ENCODE data around the gene RAB31.
A peak's percentile ranks its signal among the peaks of the same experiment; 100 is the strongest.

RAB31 gene

DNA sequence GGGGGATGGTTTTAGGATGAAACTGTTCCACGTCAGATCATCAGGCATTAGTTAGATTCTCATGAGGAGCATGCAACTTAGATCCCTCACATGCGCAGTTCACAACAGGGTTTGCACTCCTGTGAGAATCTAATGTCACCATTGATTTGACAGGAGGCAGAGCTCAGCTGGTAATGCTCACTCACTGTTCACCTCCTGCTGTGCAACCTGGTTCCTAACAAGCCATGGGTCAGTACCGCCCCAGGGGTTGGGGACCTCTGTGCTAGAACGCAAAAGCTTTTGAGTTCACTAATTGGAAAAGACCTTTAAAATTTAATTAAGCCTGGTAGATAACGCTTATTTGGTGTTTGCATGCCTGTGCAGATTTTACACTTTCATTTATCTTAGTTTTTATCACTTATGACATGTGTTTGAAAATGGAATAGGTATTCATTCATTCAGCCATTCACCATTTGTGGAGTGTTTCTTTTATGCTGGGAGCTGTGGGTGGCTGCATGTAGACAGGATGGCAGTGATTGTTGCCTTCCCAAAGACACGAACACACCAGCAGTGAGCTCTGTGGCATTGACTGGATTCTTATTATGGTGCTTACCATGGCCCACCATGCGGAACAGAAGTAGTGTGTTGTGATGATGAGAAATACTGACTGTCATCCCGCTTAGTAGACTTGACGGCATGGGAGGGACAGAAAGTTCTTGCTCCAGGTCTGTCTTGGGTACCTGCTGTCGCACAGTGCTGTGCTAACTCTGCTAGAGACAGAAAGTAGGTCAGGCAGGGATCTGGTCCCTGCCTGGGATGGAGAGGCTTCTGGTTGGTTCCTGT, 6.4 kb downstream of the RAB31 start:
- no peak for DNase-seq

DNA sequence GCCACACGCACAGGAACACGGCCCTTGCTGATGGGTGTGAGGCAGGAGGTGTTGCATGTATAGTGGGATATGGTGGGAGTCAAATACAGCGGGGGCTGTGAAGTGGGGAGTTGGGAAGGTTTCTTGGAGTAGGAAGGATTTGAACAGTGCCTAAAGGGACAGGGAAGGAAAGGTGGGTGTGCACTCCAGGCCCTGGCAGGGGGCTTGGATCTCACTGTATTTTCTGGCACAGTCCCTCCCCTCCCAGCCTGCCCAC, 6.9 kb downstream of the RAB31 start:
- DNase-seq, result no peak

DNA sequence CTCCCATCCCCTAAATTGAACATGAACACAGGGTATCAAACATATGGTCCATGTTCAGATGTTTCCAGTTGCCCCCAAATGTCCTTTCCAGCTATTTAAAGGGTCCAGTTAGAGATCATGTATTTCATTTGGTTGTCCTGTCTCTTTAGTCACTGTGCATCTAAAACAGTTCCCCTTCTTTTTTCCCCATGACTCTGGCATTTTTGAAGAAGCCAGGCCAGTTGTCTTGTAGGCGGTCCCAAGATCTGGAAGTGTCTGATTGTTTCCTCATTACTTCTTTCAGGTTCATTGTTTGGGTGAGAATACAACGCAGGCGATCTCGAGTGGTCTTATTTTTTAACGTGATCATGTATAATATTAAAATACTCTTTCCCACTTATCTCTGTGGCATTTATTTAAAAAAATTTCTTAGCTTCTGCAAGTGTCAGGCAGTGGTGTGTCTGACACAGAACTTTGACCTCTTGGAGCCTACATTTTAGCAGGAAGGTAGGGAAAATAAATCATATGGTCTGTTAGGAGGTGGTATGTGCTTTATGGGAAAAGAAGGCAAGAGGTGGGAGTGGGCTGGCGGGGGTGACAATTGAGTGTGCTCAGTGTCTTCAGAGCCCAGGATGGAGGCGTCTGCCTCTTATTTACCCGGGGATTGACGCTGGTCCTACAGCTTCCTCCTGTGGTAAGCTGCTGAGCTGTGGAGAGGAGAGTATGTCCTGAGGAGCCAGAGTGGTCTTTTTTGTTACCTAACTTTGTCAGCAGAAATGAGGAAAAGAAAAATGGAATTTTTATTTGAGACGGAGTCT, 8.1 kb downstream of the RAB31 start:
- no peak for DNase-seq

DNA sequence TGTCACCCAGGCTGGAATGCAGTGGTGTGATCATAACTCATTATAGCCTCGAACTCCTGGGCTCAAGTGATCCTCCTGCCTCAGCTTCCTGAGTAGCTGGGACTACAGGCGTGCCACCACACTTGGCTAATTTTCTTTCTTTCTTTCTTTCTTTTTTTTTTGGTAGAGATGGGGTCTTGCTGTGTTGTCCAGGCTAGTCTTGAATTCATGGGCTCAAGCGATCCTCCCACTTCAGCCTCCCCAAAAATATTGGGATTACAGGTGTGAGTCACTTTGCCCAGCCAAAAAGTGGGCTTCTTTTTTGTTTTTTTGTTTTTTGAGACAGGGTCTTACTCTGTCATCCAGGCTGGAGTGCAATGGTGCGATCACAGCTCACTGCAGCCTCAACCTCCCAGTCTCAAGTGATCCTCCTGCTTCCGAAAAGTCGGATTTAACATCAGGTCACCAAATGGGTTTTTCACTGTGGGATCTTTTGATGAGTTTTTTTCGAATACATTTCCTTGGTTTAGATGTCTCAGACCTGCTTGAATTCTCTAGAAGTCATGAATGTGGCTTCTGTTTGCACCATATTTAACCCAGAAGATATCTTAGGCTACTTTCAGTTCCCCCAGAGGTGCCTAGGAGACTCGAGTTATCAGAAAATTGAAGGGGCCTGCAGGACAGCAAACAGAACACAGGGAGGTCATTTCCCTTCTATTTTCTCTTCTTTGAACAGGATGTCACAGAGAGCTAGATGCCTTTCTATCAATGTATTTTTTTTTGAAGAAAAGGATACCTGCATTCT, 8.9 kb downstream of the RAB31 start:
- no peak for DNase-seq

DNA sequence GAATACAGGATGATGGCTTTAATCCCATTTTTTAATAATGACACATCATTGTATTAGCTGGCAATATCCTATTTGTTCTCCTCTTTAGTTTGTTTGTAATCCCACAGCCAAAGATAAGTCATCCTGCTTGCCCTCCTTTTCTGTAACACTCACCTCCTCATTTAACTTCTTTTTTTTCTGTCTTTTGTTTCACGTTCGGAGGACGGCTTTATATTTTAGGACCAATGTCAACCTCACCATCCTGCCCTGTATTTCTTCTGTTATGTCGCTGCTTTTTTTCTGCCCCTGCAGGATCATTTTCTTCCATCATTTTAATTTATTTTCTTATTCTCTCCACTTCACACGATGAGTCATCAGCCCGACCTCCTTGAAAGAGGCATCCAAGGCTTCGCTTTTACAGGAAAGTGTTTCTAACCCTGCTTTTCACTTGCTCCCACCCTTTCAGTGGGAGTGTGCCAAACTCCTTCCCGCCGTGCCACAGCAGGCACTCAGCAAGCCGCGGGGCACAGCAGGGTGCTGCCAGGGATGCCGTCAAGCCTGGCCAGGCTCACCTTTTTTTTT, 11.4 kb downstream of the RAB31 start:
- peak; percentile 85 for DNase-seq

DNA sequence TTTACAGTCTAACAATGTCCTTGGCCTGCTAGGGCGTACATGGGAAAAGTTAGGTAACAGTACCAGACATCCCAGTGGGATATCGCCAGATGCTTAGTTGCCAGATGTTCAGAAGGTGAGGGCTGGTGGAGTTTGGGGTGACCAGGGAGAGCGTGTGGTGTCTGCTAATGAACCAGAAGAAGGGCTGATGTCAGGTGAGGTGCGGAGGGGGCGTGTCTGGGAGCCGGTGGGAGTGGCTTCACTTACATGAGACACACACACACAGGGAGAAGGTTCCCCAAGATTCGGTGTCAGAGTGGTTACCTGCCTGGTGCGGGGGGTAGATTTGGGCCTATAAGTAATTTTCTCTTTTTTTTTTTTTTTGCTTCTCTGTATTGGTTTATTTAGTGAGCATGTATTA, 12.2 kb downstream of the RAB31 start:
- no peak for DNase-seq

DNA sequence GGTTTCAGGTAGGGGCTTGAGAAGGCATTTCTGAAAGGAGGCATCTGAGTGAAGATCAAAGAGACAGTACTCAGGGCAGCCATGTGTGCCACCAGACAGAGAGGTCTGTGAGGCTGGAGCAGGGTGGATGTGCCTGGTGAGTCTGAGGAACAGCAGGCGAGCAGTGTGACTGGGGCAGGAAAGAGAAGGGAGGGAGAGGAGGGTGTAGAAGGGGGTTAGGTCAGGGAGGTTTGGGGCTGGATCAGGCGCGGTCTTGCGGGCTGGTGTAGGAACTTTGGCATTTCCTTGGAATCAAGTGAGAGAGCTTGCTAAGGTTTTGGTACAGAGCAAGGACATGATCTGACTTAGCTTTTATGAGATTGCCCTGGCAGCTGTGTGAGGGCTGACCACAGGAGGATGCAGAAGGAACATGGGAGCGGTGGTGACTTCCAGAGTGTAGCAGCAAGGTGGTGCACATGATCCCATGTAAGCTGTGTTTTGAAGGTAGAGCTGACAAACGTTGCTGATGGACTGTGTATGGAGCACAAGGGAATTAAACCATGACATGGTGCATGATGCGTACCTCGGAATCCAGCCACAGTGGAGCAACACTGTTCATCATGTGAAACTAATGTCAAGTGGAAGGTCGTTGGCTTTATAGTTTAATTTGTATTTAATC, 13.9 kb downstream of the RAB31 start:
- DNase-seq, result no peak

DNA sequence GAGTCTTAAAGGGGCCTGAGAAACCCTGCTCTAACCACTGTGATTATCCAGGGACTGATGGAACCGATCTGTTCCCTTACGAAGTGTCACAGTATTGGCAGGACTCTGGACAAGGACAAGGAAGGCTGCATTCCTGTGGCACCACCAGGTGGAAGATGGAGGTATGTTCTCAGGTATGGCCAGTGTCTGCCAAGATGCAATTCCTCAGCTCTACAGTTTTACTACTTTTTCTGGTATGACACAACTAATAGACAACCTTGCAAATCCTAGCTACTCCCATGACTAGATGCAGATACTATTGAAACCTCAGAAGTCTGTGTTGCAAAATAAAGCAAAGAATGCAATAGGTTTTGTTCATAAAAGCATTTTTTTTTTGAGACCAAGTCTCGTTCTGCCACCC, 14.6 kb downstream of the RAB31 start:
- no peak for DNase-seq

DNA sequence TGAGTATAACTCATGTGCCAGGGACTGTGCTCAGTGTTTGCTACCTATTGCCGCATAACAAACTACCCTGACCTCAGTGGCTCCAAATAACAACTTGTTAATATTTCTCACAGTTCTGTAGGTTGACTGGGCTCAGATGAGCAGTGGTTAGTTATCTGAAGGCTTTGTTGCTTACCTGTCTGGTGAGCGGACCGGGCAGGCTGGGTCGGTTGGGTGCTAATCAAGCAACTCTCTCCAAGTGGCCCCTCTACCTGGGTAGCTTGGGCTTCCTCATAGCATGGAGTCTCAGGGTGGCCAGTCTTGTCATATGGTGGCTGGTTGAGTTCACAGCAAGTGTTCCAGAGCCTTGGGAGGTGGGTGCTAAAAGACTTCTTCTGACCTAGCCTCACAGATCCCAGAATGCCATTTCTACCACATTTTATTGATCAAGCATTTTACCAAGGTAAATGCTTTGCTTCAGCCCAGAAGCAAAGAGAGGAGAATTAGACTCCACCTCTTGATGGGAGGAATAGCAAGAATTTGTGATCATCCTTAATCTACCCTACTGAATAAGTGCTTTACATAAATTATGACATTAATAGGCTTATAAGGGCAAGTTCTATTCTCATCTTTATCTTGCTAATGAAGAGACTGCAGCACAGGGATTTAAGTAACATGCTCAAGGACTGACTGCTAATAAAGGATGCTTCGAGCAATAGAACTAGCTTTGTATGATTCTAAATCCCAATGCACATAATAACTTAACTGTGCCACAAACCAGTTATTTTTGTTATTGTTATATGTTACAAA, 16.9 kb downstream of the RAB31 start:
- no peak for DNase-seq

DNA sequence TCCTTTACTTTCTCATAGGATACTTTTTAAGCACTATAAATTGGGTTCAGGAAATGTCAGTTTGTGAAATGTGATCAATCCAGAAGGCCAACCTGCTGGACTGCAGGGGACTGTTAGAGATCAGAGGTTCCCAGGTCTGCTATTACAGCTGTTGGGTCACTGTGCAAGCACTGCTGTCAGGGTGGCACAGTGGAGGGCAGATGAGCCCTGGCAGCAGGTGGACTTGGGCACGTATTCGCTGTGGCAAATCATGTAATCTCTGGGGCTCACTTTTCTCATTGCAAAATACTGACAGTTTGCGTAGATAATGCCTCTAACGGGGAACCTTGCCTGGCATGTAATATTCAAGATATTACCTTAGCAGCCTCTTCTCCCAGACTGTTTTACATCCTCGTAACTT, 18.1 kb downstream of the RAB31 start:
- no peak for DNase-seq

DNA sequence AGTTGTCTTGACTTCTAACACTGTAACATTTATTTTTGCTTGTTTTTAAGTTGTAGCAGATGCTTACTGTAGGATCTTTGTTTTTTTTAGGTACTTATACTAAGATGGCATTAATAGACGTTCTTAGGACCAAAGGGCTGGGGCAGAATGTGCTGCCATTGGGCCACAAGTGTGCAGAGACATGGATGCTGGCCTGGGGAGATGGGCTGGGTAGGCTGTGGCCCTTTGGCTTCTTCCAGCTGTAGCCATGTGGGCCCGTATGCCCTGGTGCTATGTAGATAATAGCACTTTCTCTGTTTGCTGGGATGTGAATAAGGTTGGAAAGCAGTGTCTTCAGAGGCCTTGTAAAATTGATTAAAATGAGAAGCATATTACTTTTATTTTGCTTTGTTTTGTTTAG, 18.8 kb downstream of the RAB31 start:
- no peak for DNase-seq

DNA sequence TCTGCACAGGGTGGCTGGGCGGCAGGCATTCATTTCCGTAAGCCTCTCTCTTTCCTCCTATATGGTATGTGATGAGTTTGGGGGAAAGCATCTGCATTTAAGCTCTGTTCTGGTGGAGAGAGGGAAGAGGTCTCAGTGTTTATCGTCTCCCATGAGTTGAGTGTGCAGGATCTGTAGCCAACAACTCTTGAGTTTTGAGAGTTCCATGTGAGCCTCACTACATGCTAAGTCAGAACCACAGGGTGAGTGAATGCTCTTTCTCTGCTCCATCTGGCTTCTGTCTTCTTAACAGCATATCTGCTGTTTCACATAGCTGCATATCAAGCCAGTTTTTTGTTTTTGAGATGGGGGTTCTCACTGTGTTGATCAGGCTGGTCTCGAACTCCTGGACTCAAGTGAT, 22.7 kb downstream of the RAB31 start:
- DNase-seq, result no peak

DNA sequence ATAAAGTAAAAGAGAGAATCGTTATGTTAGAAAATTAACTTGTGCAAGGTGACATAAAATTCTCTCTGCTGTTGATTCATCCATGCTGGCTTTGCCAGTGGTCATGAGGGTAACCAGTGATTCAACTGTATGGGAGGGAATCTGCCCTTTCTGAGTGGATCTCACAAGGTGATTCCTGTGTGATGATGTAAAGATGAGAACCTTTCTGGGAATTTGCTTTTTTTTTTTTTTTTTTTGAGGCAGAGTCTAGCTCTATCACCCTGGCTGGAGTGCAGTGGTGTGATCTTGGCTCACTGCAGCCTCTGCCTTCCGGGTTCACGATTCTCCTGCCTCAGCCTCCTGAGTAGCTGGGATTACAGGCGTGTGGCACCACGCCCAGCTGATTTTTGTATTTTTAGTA, 23.3 kb downstream of the RAB31 start:
- DNase-seq, result peak; percentile 79

DNA sequence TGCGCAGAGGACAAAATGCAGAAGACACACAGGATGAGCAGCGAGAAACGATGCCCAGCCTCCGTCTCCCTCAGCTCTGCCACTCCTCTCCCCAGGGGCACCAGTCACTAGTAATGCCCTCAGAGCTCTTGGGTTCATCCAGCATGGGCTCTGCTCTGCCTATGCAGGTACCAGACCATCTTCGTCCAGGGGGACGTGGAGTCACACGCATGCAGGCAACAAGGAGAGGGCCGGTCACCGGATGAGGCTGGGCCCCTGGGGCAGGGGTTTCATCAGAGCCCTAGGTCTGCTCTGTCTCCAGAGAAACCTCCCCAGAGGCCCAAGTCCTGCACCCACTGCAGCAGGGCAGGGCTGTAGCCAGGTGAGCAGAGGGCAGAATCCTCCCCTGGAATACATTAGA, 23.9 kb downstream of the RAB31 start:
- DNase-seq, result no peak

DNA sequence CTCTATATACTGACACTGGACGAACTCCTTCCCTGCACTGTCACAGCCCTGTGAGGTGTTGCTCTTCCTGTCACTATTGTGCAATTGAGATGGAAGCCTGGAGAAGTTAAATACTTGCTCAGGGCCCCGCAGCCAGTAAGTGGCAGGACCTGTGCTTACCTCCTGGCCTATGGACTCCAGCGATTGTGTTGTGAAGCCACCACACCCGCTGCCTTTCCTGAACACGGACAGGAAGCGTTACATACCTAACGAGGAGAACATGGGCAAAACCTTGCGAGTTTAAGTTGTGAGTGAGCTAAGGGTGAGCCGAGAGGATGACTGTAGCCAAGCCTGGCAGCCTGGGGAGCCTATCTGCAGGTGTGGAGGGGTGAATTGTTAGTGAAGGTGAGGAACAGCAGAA, 26.1 kb downstream of the RAB31 start:
- no peak for DNase-seq

DNA sequence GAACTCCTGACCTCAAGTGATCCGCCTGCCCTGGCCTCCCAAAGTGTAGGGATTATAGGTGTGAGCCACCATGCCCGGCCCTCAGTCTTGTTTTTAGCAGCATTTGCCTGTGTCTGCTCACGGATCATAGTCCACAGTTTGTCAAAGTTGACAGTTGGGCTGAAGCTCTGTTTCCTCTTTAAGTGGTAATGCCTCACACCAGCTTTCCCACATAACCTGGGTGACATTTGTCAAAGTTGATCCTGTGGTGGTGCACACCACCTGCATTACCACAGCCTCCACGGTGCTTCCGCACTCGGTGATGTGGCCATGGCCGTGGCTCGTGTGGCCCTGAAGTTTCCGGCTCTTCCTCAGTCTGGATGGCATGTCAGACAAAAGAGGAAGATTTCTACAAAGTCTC, 27.1 kb downstream of the RAB31 start:
- no peak for DNase-seq

DNA sequence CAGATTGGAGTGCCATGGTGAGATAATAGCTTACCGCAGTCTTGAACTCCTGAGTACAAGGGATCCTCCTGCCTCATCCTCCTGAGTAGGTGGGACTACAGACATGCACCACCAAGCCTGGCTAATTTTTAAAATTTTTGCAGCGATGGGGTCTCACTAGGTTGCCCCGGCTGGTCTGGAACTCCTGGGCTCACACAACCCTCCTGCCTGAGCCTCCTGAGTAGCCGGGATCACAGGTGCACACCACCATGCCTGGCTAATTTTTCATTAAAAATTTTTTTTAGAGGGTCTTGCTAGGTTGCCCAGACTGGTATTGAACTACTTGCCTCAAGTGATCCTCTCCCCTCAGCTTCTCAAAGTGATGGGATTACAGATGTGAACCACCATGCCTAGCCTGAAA, 27.8 kb downstream of the RAB31 start:
- no peak for DNase-seq

DNA sequence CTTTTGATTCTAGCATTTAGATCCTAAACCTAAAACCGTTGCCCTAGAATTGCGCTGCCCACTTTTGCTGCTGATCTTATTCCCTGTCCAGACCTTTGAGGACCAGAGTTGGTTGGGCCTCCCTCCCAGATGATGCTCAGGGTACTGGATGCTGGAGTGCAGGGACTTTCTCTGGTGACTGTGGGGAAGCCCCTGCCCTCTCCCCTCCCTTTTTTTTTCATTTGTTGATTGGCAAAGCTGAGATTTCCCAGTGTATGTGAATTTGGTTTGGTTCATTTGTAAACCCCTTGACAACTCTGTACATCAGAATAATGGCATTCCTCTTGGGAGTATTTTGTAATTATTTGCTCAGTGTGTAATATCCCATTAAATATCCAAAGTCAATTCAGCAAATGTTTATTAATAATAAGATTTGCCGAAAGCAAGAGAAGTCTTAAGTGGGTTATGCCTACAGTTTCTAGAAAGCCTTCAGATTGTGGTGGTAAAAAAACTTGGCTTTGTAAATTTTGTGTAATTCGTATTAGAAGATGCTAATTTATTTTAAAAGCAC, 28.3 kb downstream of the RAB31 start:
- DNase-seq, result no peak

DNA sequence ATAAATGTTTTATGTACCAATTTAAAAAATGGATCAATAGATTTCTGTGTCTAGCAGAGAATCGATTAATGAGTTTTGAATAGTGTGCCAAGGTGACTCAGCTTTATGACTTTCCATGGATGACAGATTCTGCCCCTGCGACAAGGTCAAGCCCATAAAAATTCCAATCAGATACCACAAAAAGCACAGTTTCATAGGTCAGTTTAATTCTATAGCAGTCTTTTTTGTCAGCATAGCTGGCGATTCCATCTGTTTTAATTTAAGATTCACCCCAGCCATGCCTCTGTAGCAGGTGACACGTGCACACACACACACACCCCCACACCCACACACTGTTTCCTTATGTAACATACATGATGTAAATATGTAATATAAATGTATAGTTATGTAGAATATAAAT, 28.9 kb downstream of the RAB31 start:
- peak; percentile 54 for DNase-seq

DNA sequence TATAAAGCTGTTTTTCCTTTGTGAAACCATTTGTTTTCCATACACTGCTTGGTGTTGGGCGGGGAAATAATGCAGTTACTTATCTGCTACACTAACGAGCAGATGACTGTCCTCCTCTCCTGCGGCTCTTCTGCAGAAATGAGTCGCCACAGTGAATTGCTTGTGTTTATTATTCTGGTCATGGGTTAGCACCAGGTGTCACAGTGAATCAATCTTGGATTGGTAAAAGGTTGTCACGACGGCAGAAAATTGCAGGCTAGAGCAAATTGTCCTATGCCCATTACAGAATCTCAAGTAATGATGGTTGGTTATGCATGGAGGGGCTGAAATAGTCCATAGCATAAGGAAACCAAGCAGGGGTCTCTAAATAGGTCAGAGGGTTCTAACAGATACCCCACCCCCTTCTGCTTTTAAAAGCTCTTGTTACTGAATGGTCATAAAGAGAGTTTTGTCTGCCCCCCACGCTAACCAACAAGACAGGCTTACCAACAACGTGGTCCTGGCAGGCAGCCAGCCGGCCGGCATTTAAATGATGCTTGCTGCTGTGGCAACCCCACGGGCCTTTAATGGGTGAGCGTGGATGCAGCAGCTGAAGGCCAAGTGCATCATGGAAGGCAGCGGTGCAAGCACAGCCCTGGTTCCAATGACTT, 29.5 kb downstream of the RAB31 start:
- DNase-seq, result peak; percentile 62

DNA sequence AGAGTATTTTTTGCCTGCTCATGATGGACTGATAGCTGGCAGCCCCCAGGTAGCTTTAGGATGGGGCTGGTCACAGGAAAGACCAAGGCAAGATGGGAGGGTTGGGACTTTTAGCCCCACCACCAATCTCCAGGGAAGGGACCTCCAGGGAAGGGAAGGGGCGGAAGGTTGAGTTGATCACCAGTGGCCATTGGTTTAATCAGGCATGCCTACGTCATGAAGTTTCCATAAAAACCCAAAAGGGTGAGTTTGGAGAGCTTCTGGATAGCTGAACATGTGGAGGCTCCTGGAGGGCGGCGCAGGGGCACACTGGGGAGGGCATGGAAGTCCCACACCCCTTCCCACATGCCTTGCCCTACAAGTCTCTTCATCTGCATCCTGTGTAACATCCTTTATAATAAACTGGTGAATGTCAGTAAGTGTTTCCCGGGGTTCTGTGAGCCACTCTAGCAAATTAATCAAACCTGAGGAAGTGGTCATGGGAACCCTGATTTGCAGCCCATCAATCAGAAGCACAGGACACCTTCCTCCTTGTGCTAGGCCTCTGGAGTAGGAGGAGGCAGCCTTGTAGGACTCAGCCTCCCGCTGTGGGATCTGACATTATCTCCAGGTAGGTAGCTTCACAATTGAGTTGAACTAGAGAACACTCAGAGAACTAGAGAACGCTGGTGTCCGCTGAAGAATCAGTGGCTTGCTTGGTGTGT, 30.3 kb downstream of the RAB31 start:
- DNase-seq, result no peak

All from fibroblast of skin of right biceps (primary cell).